Germinal center (tissue), 1 donor: ENCODE results near the gene SOX14.

ENCODE experiments used
- DNase-seq: peaks from one replicate; pipeline ENCODE4 v3.0.0; 2012; ENCODE audit warnings: mixed read lengths, low spot score

The SOX14 gene

DNA sequence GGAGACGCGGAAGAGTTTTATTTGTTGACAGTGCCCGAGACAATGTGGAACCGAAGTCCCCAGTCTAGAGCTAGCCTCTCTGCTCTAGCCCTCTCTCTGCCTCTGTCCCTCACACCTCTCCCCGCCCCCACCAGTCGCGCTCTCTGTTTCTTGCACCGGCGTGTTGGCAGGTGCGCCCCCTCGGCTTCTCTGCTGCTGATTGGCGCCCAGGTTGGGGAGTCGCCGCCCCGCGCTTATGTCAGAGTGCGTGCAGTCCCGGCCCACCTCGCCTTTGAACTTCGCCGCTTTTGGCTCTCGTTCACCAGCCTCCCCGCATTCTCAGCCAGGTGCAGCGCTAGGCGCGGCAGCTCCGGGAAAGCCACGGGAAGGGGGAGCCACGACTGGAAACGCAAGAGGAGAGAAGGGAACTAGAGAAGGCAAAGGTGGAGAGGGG is at the start of gene SOX14:
TSS of gene SOX14 (plus strand) at position 315 of the 433 bp plus-strand sequence. CDS start 470 bp downstream, outside the sequence.
- DNase-seq = no peak

DNA sequence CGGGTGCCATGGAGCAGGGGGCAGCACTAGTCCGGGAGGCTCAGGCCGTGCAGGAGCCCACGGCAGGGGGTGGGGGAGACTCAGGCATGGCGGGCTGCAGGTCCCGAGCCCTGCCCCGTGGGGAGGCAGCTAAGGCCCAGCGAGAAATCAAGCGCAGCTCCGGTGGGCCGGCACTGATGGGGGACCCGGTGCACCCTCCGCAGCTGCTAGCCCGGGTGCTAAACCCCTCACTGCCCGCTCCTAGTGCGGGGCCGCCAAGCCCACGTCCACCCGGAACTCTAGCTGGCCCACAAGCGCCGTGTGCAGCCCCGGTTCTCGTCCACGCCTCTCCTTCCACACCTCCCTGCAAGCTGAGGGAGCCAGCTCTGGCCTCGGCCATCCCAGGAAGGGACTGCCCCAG is 49.6 kb upstream of the SOX14 start:
- DNase-seq = no peak

DNA sequence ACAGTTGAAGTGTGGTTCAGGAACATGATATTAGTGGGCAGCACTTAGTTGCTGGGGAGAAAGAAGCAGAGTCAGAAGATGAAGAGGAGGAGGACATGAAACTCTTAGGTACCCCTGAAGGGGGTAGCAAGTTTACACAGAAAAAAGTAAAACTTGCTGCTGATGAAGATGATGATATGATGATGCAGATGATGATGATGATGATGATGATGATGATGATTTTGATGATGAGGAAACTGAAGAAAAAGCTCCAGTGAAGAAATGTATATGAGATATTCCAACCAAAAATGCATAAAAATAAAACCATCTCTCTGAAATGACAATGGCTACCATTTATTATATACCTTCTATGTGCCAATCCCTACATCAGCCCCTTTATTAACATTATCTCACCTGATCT is 39.9 kb upstream of the SOX14 start:
- DNase-seq = no peak

DNA sequence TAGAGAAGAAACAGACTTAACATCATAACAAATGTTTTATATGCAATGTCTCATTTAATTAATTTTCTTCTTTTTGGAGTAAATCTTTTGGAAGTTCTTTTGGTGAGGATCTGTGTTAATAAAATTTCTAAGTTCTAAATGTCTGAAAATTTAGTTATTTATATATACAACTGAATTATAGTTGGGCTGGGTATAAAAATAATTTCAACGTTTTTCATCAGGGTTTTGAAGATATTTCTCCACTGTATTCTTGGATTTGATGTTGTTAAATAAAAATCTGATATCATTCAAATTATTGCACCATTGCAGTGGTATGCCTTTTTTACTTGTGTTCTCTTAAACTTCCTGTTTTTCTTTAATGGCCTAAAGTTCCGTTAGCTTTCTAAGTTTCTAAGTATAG is 26.9 kb upstream of the SOX14 start:
- DNase-seq = no peak

DNA sequence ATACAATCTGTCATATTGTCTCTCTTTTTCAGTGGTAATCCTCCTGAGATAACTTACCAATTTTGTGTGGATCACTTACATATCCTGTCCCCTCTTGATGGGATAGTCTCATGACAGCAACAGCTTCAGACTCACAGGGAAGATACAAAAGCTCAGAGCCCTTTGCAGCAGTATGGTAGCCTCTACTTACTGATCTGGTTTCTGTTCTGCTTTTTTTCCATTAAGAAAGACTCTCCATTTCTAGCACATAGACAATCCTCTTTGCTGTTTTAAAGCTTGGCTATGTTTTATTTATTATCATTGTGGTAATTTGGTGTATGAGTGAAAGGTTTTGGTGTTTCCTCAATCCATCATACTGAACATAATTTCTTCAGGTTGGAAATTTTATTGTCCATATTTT is 25.4 kb upstream of the SOX14 start:
- DNase-seq = no peak

DNA sequence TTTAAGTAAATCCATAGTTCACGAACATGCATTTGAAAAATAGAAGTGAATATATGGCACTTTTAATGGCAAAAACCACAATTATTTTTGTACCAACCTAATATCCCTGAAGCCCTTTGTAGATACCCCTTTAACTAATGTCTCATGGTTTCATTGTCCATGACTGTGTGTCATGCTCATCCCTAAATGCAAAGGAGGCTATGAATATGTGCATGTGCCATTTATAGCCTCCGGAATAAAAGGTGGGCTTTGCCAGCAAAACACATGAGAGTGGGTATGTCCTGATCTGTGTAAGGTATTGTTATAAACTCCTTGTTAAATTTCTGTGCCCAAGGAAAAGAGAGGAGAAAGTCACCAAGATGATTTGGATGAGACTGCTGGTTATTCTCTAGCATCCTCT is 20.5 kb upstream of the SOX14 start:
- no peak for DNase-seq

DNA sequence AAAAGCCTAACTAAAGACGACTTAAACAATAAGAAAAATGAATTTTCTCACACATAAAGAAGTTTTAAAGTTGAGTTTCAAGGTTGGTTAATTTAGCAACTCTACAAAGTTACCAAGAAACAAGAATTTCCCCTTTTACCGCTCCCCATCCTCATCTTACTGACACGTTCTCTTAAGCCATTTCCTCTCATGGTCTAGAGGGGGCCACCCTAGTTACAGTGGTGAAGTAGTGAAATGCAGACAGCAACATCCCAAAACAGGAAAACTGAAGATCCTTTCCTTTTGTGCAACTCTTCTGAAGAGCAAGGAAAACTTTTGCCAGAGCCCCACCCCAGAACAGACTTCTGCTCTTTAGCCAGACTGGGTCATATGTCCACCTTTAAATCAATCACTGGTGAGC is 17.3 kb upstream of the SOX14 start:
- no peak for DNase-seq

DNA sequence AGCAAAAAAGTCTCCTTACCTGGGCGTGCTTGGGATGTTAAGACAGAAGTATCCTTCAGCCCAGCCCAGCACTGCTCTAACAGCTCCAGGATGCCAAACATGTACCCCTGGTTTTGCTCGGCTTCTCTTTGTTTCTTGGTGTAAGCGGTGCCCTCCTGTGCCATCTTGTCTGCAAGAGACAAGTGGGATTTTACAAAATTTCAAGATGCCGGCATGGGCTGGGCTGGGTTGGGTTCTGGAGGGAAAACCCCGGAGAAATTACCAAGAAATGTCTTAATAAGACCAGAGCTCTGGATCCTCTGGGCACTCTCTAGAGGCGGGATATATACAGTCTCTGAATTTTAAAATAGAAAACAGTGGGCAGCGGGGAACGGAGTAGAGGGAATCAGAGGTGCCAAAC is 4.6 kb upstream of the SOX14 start:
- no peak for DNase-seq

DNA sequence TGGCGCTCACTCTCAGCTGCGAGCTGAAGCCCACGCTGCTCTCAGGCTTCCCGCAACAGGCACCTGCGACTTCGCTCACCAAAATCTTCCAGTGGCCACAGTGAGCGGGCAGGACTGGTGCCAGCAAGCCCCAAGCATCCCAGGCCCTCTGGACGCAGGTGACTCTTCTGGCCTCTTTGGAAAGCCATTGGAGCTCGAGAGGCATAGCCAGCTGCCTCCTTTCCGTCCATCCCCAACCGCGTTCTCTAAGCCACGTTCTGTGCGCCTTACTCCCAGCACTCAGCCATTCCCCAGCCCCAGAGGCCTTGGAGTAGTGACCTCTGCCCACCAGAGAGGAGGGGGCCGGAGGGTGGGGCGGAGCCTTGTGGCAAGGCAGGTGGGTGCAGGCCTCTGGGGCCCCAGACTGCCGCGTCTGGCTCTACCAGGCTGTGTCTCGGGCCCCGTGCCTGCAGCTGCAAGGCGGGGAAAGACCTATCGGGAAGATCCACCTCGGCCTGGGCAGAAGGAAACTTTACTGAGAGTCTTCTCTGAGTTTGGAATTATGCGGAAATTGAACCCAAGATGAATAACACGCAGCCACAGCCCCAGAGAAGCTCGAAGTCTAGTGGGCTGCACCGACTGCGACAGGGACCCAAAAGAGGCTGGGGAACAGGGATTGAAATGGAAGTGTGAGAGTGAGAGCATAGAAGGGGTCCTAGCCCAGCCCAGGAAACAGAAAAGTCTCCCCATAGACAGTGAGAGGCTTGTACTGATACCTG is 3.6 kb upstream of the SOX14 start:
- no peak for DNase-seq

DNA sequence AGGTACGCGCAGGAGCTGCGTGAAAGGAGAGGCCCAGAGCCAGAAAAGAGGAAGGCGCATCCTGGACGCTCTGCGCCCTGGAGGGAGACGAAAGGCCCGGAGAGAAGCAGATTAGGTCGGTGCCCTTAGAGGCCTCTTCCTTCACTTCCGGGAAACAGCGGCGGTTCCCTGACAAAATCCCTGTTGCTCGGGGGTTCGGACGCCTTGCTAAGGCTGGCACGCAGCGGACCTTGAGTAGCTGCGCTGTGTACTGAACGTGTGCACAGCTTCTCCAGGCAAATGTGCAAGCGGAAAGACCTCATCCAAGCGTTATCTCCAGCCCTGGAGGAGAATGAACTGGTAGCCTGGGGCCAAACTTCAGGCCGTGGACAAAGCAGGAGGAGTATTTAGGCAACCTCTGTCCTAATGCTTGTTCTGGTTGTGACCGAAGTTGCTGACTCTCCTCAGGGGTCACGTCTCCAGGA is 3.0 kb upstream of the SOX14 start:
- DNase-seq = no peak

DNA sequence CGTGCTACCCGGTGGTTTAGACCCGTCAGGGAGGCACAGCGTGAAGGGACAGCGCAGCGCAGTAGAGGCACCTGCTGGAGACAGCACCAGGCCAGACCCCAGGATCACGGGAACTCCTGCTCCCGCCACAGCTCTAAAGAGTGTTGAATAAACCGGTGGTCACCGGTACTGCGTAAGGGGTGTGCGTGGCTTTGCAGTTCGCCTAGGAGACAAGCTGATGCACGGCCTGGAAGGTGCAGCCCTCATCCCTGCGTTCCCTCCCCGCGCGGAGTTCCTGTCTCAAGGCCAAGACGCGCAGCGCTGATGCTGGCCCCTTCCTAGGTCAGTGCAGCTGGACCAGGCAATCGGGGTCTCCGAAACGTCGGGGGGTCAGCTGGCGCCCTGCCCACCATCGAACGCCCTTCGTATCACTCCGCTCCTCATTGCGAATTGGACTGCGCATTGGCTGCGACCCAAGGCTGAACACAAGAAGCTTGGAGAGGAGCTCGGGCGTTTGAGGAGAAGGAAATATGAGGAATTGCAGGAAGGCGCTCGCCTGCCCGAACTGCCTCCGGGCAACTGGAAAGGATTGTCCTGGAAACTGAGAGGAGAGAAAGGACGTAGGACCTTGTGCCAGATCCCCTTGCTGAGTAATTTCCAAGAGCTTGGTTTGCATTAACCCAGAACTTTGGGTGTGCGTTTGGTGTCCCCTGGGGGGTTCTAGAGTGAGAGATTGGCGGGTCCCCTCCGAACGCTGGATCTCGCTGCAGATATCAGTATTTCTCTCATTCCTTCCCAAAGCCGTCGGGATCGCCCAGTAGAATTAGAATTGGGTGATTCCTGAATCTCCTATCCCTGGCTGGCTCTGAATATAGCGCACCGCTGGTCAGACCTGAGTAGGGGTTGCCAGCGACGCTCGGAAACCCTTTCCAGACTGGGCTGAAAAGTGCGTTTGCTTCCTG is 2.3 kb upstream of the SOX14 start:
- DNase-seq = no peak

DNA sequence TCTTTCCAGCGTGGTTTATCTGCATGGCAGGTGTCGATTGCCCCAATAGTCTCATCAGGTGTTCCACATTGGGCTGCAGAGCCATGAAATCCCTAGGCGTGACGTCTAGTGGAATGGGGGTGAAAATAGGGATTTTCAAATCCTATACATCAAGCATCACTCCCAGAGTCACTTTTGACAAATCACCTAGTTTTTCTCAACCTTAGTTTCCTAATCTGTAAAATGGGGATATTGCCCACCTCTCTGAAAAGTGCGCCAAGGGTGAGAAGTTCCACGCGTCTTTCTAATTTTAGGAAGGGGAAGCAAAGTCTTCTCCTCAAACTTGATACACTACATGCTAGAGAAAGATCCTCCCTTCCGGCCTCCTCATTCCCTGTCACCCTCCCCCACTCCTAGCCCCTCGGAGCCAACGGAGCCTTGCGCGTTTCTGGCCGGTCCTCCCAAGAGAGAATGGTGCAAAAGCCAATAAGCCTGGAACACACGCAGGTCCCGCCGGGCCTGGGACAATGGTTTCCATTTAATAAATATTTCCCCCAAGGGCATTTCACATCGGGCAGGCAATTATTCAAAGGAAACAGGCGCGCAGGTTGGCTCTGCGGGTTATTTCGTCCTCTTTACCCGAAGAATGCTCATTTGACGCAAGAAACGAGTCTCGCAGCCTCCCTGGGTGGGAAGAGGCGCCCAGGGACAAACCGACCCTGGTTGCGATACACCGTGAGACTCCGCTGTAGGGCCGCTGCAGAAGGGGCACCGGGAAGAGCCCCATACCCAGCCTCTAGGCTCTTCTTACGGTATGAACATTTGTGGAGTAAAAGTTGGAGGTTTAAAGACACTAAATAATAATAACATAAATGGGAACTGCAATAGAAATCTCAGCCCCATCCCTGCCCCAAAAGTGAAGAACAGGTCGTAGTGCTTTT is 1.2 kb upstream of the SOX14 start:
- no peak for DNase-seq

DNA sequence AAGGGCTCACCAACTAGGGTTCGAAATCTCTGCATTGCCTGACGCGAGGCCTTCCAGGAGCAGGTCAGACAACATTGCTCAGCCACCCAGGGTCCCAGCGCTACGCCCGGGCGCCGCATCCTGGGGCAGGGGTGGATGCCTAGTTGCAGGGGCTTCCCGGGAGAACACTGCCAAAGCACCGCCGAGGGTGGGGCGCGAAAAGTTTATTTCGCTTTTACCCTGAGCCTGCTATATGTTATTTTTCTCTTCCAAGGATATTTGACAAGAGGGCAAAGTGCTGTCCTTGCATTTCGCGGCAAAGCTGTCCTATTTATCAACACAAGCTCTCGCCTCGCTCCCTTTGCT is 549 bp upstream of the SOX14 start:
- DNase-seq = no peak

DNA sequence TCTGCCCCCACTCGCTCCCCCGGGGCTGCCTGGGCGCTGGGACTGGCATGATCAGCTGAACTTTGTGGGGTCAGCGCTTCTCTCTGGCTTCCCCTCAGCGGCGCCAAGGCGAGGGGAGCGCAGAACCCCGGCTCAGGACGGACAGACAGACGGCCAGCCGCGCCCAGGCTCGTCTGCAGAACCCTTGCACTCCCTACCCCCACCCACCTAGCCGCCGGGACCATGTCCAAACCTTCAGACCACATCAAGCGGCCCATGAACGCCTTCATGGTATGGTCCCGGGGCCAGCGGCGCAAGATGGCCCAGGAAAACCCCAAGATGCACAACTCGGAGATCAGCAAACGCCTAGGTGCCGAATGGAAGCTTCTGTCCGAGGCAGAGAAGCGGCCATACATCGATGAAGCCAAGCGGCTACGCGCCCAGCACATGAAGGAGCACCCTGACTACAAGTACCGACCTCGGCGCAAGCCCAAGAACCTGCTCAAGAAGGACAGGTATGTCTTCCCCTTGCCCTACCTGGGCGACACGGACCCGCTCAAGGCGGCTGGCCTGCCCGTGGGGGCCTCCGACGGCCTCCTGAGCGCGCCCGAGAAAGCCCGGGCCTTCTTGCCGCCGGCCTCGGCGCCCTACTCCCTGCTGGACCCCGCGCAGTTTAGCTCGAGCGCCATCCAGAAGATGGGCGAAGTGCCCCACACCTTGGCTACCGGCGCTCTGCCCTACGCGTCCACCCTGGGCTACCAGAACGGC is 621 bp downstream of the SOX14 start:
- DNase-seq = no peak

DNA sequence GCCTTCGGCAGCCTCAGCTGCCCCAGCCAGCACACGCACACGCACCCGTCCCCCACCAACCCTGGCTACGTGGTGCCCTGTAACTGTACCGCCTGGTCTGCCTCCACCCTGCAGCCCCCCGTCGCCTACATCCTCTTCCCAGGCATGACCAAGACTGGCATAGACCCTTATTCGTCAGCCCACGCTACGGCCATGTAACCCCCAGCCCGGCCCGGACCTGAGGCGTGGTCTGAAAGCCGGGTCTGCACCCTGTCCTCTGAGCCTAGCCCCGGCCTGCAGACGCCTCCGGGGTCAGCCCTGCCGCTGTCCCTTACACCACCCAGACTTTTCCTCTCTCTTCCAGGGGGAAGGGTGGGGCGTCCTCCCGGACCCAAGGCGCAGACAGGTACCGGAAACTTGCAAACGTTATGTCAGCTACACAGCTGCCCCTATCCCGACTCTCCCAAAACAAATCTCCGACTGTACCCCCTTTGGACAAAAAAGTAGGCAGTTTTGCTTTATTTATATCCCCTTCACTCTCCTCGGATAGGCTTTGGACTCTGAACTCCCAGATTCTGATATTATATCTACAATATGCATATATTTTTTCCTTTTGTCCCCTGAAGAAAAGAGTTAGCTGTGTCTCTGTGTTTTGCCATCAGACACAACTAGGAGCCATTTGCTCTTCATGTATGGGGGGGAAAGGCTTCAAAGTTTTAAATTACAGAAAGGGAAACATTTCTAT is 1.4 kb downstream of the SOX14 start:
- no peak for DNase-seq

DNA sequence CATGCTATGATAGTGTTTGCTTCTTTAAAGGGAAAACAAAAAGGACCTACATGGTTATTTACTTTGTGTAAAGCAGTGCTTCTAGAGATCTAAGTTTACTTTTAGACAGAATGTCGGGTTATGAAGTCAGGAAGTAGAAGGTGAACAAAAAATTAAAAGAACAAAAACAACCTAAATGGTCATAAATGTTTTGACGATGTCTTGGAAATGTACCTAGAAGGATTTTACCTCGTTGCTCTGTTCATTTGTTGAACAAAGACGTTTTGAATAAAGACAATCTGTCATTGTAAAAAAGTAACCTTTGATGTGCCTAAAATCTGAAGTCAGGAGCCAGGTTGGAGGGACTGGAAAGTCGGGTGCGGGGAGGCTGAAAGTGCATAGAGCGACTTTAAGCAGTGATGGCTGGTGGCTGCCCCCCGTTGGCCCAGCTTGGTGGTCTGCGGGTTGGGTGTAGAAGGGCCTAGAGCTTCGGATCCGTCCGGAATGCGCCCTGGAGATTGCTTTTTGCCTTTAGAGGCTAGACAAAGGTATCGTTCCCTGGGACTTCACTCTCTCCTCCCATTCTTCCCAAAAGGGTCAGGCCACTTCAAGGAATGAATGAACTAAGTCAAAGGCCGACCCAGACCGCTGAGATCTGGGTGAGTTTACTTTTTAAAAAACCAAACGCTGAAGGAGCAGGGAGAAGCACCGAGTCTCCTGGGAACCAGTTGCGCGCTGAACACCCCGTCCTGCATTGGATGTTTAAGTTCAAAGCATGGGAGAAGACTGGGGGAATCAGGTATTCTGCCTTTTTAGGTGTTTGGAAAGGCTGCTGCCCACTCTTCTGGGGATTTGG is 2.1 kb downstream of the SOX14 start:
- no peak for DNase-seq

DNA sequence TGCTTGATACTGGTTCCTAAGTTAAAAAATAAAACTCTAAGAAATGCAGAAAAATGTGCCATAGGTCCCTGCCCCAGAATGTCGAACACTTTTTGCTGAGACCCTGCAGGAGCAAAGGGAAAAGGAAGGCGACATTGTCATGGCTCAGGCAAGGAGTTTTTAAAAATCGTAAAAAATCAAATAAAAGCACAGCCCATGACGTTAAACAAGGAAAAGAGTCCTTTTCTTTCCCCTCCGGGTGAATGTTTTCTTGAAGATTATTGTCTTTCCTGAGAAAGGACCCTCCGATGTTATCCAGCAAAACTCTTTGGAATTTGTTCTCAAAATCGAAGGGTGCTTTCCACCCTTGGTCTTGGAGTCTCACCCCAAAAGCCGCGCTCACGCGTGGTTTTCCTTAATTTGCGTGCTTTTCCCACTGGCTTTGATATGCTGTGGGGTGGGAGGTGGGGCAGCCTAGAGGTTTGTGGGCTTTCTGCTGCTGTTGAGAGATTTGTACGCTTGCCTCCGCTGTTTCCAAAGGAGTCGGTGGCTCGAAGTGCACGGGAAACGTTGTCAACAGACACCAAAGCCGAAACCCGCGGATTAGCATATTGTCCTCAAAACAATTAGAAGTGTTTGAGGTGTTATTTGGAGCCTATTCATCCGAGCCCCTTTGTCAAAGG is 2.9 kb downstream of the SOX14 start:
- DNase-seq = no peak

DNA sequence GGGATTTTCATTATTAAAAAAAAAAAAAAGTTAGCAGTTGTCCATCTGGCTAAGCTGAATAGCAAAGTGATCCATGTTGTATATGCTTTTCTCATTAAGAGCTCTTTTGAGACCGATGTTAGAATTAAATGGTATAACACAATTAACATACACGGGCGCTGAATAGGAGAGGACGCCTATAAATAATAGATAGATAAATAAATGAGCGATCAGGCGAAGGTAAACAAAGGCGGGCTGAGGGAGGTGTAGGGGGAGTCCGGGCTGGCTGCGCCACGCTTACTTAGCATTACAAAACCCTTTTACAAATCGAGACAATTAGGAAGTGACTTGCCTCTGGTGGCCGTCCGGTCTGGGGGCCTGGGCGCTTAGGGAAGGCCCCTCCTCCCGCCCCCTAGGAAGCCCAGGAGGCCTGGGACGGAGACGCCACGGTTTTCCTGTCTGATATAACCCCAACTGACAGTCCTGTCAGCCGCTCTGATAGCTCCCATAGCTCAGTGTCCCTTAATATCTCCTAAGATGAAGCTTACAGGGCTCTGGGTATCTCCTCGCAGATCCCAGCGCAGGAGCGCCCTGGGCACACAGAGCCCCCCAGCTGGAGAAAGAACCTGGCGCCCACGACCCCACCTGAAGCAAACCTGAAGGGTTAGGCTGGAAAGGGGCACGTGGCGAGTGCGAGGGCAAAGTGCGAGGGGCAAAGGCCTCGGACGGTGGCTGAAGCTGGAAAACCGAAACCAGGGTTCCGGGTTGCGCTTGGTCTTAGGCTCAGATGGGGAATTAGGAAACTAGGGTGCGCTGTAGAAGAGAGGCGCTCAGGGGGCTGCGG is 3.6 kb downstream of the SOX14 start:
- no peak for DNase-seq
